ENCODE results near the gene BDKRB2.

GRCh38 chr14:96217376-96217913, 12.8 kb downstream of the BDKRB2 start:
- TF ChIP-seq CTCF (conservative IDR thresholded peaks at IDR 0.05 in 1 of 2, IDR thresholded peaks at IDR 0.05 in 1 of 2; ENCODE audit: low read depth in 1 of 2, low read length in 2 of 2) (no peak), EZH2 (IDR thresholded peaks at IDR 0.05; ENCODE audit: low read length, missing control alignments) (no peak)
